ENCODE measurements around the gene RTN4RL1. TPM values are rescaled to one million over a fixed set of nuclear protein-coding genes. Genes with fewer than 3 reads are reported as not detected.

The RTN4RL1 gene
- total and polyA plus RNA-seq, 9 of the 15 experiments (the other 6 are each of a cell fraction or from before 2014, with no cell fraction given), result 0.04 to 0.06 (median 0.04) TPM; not detected in 5

- TF ChIP-seq PCBP2 (IDR thresholded peaks at IDR 0.05; ENCODE audit: low read depth, low read length, poor library complexity, severe bottlenecking), result no peak
- TF ChIP-seq ZKSCAN1 (IDR thresholded peaks at IDR 0.05; ENCODE audit: low read depth, low read length), result no peak
- no peak for TF ChIP-seq ZNF354B (CRISPR knock-in tag; IDR thresholded peaks at IDR 0.05)
- TF ChIP-seq ZFP1 (CRISPR knock-in tag; IDR thresholded peaks at IDR 0.05), result no peak
- TF ChIP-seq PTRF (tag; IDR thresholded peaks at IDR 0.05), result no peak
- no peak for TF ChIP-seq NEUROD1 (IDR thresholded peaks at IDR 0.05; ENCODE audit: borderline replicate concordance, low read depth, low read length, partially characterized antibody)
- TF ChIP-seq ZNF41 (CRISPR knock-in tag; conservative IDR thresholded peaks at IDR 0.05), result no peak
- TF ChIP-seq, protein P1, sequence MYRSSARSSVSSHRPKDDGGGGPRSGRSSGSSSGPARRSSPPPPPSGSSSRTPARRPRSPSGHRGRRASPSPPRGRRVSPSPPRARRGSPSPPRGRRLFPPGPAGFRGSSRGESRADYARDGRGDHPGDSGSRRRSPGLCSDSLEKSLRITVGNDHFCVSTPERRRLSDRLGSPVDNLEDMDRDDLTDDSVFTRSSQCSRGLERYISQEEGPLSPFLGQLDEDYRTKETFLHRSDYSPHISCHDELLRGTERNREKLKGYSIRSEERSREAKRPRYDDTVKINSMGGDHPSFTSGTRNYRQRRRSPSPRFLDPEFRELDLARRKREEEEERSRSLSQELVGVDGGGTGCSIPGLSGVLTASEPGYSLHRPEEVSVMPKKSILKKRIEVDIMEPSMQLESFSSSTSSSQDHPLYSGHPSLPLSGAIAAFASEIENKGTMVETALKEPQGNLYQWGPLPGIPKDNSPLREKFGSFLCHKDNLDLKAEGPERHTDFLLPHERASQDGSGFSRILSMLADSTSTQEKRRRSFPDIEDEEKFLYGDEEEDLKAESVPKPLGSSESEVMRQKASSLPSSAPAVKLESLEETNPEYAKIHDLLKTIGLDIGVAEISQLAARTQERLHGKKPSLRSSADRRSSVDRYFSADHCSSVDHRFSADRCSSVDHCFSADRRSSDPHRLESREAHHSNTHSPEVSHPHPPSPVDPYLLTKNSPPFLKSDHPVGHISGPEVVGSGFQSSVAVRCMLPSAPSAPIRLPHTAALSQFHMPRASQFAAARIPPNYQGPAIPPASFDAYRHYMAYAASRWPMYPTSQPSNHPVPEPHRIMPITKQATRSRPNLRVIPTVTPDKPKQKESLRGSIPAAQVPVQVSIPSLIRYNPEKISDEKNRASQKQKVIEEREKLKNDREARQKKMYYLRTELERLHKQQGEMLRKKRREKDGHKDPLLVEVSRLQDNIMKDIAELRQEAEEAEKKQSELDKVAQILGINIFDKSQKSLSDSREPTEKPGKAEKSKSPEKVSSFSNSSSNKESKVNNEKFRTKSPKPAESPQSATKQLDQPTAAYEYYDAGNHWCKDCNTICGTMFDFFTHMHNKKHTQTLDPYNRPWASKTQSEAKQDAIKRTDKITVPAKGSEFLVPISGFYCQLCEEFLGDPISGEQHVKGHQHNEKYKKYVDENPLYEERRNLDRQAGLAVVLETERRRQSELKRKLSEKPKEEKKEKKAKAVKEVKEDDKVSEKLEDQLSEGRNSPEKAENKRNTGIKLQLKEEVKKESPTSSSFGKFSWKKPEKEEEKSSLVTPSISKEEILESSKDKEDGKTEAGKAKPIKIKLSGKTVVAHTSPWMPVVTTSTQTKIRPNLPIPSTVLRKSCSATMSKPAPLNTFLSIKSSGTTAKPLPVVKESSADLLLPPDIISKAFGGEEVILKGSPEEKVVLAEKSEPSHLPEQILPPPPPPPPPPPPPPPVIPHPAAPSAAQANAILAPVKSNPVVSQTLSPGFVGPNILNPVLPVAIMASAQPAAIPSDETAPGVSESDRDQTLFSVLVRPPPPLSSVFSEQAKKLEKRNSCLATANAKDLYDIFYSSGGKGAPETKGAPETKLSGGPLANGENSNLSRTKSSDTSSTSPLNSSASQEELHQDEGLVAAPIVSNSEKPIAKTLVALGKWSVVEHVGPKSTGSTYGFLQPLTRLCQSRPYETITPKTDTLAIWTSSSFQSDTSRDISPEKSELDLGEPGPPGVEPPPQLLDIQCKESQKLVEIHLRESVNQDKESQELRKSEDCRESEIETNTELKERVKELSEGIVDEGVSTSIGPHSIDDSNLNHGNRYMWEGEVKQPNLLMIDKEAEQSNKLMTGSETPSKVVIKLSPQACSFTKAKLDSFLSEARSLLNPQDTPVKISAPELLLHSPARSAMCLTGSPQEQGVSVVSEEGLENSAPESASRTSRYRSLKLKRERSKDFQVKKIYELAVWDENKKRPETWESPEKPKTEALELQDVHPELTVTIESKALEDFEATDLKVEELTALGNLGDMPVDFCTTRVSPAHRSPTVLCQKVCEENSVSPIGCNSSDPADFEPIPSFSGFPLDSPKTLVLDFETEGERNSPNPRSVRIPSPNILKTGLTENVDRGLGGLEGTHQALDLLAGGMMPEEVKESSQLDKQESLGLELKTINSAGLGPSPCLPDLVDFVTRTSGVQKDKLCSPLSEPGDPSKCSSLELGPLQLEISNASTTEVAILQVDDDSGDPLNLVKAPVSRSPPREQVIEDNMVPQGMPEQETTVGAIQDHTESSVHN (IDR thresholded peaks at IDR 0.05; ENCODE audit: borderline replicate concordance in 1 of 2, low read depth in 1 of 2), result no peak
- TF ChIP-seq NCOA6 (IDR thresholded peaks at IDR 0.05), result no peak; the same call in 1 of the 2 replicates
- no peak for TF ChIP-seq ETV6 (IDR thresholded peaks at IDR 0.05; ENCODE audit: borderline replicate concordance in 1 of 2, low read depth in 2 of 2, low read length in 1 of 2)
- TF ChIP-seq ETV6 (CRISPR knock-in tag; IDR thresholded peaks at IDR 0.05; ENCODE audit: borderline replicate concordance), result no peak
- TF ChIP-seq, protein P2, sequence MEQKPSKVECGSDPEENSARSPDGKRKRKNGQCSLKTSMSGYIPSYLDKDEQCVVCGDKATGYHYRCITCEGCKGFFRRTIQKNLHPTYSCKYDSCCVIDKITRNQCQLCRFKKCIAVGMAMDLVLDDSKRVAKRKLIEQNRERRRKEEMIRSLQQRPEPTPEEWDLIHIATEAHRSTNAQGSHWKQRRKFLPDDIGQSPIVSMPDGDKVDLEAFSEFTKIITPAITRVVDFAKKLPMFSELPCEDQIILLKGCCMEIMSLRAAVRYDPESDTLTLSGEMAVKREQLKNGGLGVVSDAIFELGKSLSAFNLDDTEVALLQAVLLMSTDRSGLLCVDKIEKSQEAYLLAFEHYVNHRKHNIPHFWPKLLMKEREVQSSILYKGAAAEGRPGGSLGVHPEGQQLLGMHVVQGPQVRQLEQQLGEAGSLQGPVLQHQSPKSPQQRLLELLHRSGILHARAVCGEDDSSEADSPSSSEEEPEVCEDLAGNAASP (IDR thresholded peaks at IDR 0.05), result no peak
- TF ChIP-seq PHB2 (IDR thresholded peaks at IDR 0.05; ENCODE audit: low read depth), result no peak
- TF ChIP-seq ARID1B (IDR thresholded peaks at IDR 0.05), result no peak
- TF ChIP-seq, protein P3, sequence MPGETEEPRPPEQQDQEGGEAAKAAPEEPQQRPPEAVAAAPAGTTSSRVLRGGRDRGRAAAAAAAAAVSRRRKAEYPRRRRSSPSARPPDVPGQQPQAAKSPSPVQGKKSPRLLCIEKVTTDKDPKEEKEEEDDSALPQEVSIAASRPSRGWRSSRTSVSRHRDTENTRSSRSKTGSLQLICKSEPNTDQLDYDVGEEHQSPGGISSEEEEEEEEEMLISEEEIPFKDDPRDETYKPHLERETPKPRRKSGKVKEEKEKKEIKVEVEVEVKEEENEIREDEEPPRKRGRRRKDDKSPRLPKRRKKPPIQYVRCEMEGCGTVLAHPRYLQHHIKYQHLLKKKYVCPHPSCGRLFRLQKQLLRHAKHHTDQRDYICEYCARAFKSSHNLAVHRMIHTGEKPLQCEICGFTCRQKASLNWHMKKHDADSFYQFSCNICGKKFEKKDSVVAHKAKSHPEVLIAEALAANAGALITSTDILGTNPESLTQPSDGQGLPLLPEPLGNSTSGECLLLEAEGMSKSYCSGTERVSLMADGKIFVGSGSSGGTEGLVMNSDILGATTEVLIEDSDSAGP (CRISPR knock-in tag; IDR thresholded peaks at IDR 0.05), result no peak
Observed at GRCh38 chr17:2050300-2051060, 25.3 kb upstream of the RTN4RL1 start (continued).
